Skeletal muscle tissue (tissue), 4 donors: ENCODE data around the gene PIK3R1. TPM values are rescaled to one million over a fixed set of nuclear protein-coding genes. Genes with fewer than 3 reads are reported as not detected.

Source experiments
- H3K27ac ChIP-seq: one replicate; pipeline ENCODE4 v1.7.0; 2013; ENCODE audit warnings: mild to moderate bottlenecking, low read depth, low read length, inconsistent platforms
- H3K27me3 ChIP-seq, 3 donors: one replicate each; pipeline ENCODE4 v1.7.0; 2013; ENCODE audit warnings: low read length in 3 of 3; ENCODE audit not compliant: control insufficient read depth in 3 of 3, insufficient read depth in 3 of 3
- H3K36me3 ChIP-seq, 3 donors: one replicate each; pipeline ENCODE4 v1.7.0; 2013; ENCODE audit warnings: low read length in 3 of 3; ENCODE audit not compliant: control insufficient read depth in 3 of 3, insufficient read depth in 3 of 3
- H3K4me1 ChIP-seq, 3 donors: one replicate each; pipeline ENCODE4 v1.7.0; 2013; ENCODE audit warnings: low read length in 3 of 3, mild to moderate bottlenecking in 3 of 3; ENCODE audit not compliant: control insufficient read depth in 3 of 3, insufficient read depth in 3 of 3
- H3K4me3 ChIP-seq, 3 donors: one replicate each; pipeline ENCODE4 v1.7.0; 2013; ENCODE audit warnings: low read length in 3 of 3
- H3K9ac ChIP-seq, 3 donors: one replicate each; pipeline ENCODE4 v1.7.0; 2013; ENCODE audit warnings: low read length in 3 of 3, mild to moderate bottlenecking in 3 of 3, moderate library complexity in 2 of 3, low read depth in 1 of 3
- H3K9me3 ChIP-seq, 3 donors: one replicate each; pipeline ENCODE4 v1.7.0; 2013; ENCODE audit warnings: low read length in 3 of 3; ENCODE audit not compliant: control insufficient read depth in 3 of 3
- total RNA-seq: library from RNA; depleted of rRNA; stranded (reverse); fragments of >200 nt; gene quantifications from one replicate; pipeline ENCODE4 v1.2.3, GENCODE V29; 2014
- donor health status: Osteomylitis.

PIK3R1 gene
- total RNA-seq, 1 donor from 2014 or later, result 33.4 TPM

- Histone ChIP-seq H3K27ac (no peak overlapping the region), H3K9me3 (no peaks in the 10 kb centered on the region), H3K36me3 (peaks cover 0 to 4% (median 0%) of the 10 kb centered on the region in 3 donors), H3K4me1 (no peaks in the 10 kb centered on the region), H3K9ac (no peak overlapping the region), H3K4me3 (no peak overlapping the region), H3K27me3 (no peaks in the 10 kb centered on the region)
Observed at GRCh38 chr5:68305223-68305870, 89.8 kb downstream of the PIK3R1 start.

GRCh38 chr5:68306361-68307014 lies 90.9 kb downstream of the PIK3R1 start:
- Histone ChIP-seq H3K4me1 (no peaks in the 10 kb centered on the region), H3K36me3 (peaks cover 0 to 2% (median 0%) of the 10 kb centered on the region in 3 donors), H3K9ac (no peak overlapping the region), H3K27me3 (no peaks in the 10 kb centered on the region), H3K27ac (no peak overlapping the region), H3K4me3 (no peak overlapping the region), H3K9me3 (no peaks in the 10 kb centered on the region)

- no peaks in the 10 kb centered on the region for H3K36me3 ChIP-seq
- H3K27ac ChIP-seq, result no peak overlapping the region
- H3K4me1 ChIP-seq, result no peaks in the 10 kb centered on the region
- H3K4me3 ChIP-seq, result no peak overlapping the region
- no peaks in the 10 kb centered on the region for H3K9me3 ChIP-seq
- no peaks in the 10 kb centered on the region for H3K27me3 ChIP-seq
- H3K9ac ChIP-seq, result no peak overlapping the region
Observed at GRCh38 chr5:68313336-68313735, 97.8 kb downstream of the PIK3R1 start.

GRCh38 chr5:68314465-68314864 lies 98.9 kb downstream of the PIK3R1 start:
- no peaks in the 10 kb centered on the region for H3K4me1 ChIP-seq
- no peak overlapping the region for H3K4me3 ChIP-seq
- H3K9ac ChIP-seq, result no peak overlapping the region
- no peaks in the 10 kb centered on the region for H3K36me3 ChIP-seq
- H3K27me3 ChIP-seq, result no peaks in the 10 kb centered on the region
- H3K27ac ChIP-seq, result no peak overlapping the region
- no peaks in the 10 kb centered on the region for H3K9me3 ChIP-seq

GRCh38 chr5:68315679-68316271 lies 100.2 kb downstream of the PIK3R1 start:
- H3K9ac ChIP-seq, result no peak overlapping the region
- no peaks in the 10 kb centered on the region for H3K27me3 ChIP-seq
- no peaks in the 10 kb centered on the region for H3K9me3 ChIP-seq
- no peak overlapping the region for H3K27ac ChIP-seq
- peaks cover 0 to 4% (median 4%) of the 10 kb centered on the region in 3 donors for H3K4me1 ChIP-seq
- H3K4me3 ChIP-seq, result no peak overlapping the region
- H3K36me3 ChIP-seq, result no peaks in the 10 kb centered on the region

- Histone ChIP-seq H3K27me3 (no peaks in the 10 kb centered on the region), H3K4me1 (peaks cover 0 to 4% (median 4%) of the 10 kb centered on the region in 3 donors), H3K36me3 (no peaks in the 10 kb centered on the region), H3K27ac (no peak overlapping the region), H3K9ac (no peak overlapping the region), H3K4me3 (no peak overlapping the region), H3K9me3 (no peaks in the 10 kb centered on the region)
Observed at GRCh38 chr5:68316469-68316868, 100.9 kb downstream of the PIK3R1 start.

GRCh38 chr5:68317646-68318045 lies 102.1 kb downstream of the PIK3R1 start:
- H3K36me3 ChIP-seq, result no peaks in the 10 kb centered on the region
- peaks cover 0 to 4% (median 4%) of the 10 kb centered on the region in 3 donors for H3K4me1 ChIP-seq
- no peaks in the 10 kb centered on the region for H3K27me3 ChIP-seq
- no peaks in the 10 kb centered on the region for H3K9me3 ChIP-seq
- no peak overlapping the region for H3K27ac ChIP-seq
- no peak overlapping the region for H3K9ac ChIP-seq
- H3K4me3 ChIP-seq, result no peak overlapping the region

GRCh38 chr5:68318955-68319705 lies 103.6 kb downstream of the PIK3R1 start:
- Histone ChIP-seq H3K27me3 (no peaks in the 10 kb centered on the region), H3K4me3 (no peak overlapping the region), H3K9me3 (no peaks in the 10 kb centered on the region), H3K4me1 (peaks cover 0 to 4% (median 4%) of the 10 kb centered on the region in 3 donors), H3K27ac (no peak overlapping the region), H3K9ac (no peak overlapping the region), H3K36me3 (no peaks in the 10 kb centered on the region)

- H3K36me3 ChIP-seq, result no peaks in the 10 kb centered on the region
- H3K27ac ChIP-seq, result no peak overlapping the region
- H3K9me3 ChIP-seq, result no peaks in the 10 kb centered on the region
- no peak overlapping the region for H3K9ac ChIP-seq
- H3K4me1 ChIP-seq, result peaks cover 0 to 4% (median 4%) of the 10 kb centered on the region in 3 donors
- H3K4me3 ChIP-seq, result no peak overlapping the region
- H3K27me3 ChIP-seq, result no peaks in the 10 kb centered on the region
Observed at GRCh38 chr5:68319706-68320412, 104.3 kb downstream of the PIK3R1 start.
